Measurements from ENCODE around the gene SLC33A1. TPM values are rescaled to one million over a fixed set of nuclear protein-coding genes. Genes with fewer than 3 reads are reported as not detected.
"Not testable (repeated sequence)": the region's sequence is repeated elsewhere in the genome, so short reads cannot be mapped to it uniquely, and the experiment has no call there.

Gene SLC33A1
- total RNA-seq, 2 donors from 2014 or later = 24.6 to 24.8 TPM

GRCh38 chr3:155863072-155863784 is 9.0 kb upstream of the SLC33A1 start:
- no peaks in the 10 kb centered on the region for H3K36me3 ChIP-seq (ENCODE audit: control insufficient read depth, insufficient read depth, low read length)
- Mint-ChIP-seq H3K4me3 (no peak overlapping the region), H3K4me1 (no peaks in the 10 kb centered on the region), H3K9me3 (peaks cover 3% of the 10 kb centered on the region), H3K36me3 (ENCODE audit: low read depth) (no peaks in the 10 kb centered on the region), H3K27ac (no peak overlapping the region), H3K27me3 (ENCODE audit: insufficient read depth) (no peaks in the 10 kb centered on the region)
- no peaks in the 10 kb centered on the region for H3K27me3 ChIP-seq (ENCODE audit: control insufficient read depth, insufficient read depth, low read length, poor library complexity, severe bottlenecking)
- no peak overlapping the region for H3K9ac ChIP-seq (ENCODE audit: extremely low read depth, low read length, poor library complexity, severe bottlenecking)
- H3K4me3 ChIP-seq (ENCODE audit: low read length) = no peak overlapping the region
- no peaks in the 10 kb centered on the region for H3K4me1 ChIP-seq (ENCODE audit: control insufficient read depth, insufficient read depth, low read length)
- no peak for DNase-seq
- no peak overlapping the region for H3K27ac ChIP-seq (ENCODE audit: low read depth, low read length)
- TF ChIP-seq CTCF (conservative IDR thresholded peaks at IDR 0.05) = no peak
- WGBS, 2 experiments (ENCODE audit: insufficient coverage in 1 of 2, insufficient read length in 1 of 2) = 84 to 87% methylated on average over 9 to 12 of the region's 12 CpGs
- H3K9me3 ChIP-seq (ENCODE audit: control insufficient read depth, low read length) = peaks cover 7% of the 10 kb centered on the region

- H3K27me3 Mint-ChIP-seq (ENCODE audit: insufficient read depth); H3K36me3 ChIP-seq (ENCODE audit: control insufficient read depth, insufficient read depth, low read length); H3K27ac ChIP-seq (ENCODE audit: low read depth, low read length); H3K4me1 Mint-ChIP-seq; H3K27me3 ChIP-seq (ENCODE audit: control insufficient read depth, insufficient read depth, low read length, poor library complexity, severe bottlenecking); H3K9ac ChIP-seq (ENCODE audit: extremely low read depth, low read length, poor library complexity, severe bottlenecking); H3K4me3 Mint-ChIP-seq; H3K4me1 ChIP-seq (ENCODE audit: control insufficient read depth, insufficient read depth, low read length); H3K9me3 ChIP-seq (ENCODE audit: control insufficient read depth, low read length); H3K4me3 ChIP-seq (ENCODE audit: low read length); H3K9me3 Mint-ChIP-seq; H3K27ac Mint-ChIP-seq; H3K36me3 Mint-ChIP-seq (ENCODE audit: low read depth): not testable (repeated sequence)
- DNase-seq = peak; percentile 50
- WGBS, 2 experiments (ENCODE audit: insufficient coverage in 1 of 2, insufficient read length in 1 of 2) = 85 to 93% methylated on average over 6 to 11 of the region's 12 CpGs
These were observed 8.2 kb upstream of the SLC33A1 start for GRCh38 chr3:155862290-155862982.

- H3K4me1 ChIP-seq (ENCODE audit: control insufficient read depth, insufficient read depth, low read length) = no peaks in the 10 kb centered on the region
- no peak overlapping the region for H3K27ac ChIP-seq (ENCODE audit: low read depth, low read length)
- peaks cover 7% of the 10 kb centered on the region for H3K9me3 ChIP-seq (ENCODE audit: control insufficient read depth, low read length)
- H3K4me3 ChIP-seq (ENCODE audit: low read length) = no peak overlapping the region
- Mint-ChIP-seq H3K4me3 (no peak overlapping the region), H3K27me3 (ENCODE audit: insufficient read depth) (peaks cover 8% of the 10 kb centered on the region), H3K4me1 (no peaks in the 10 kb centered on the region), H3K36me3 (ENCODE audit: low read depth) (no peaks in the 10 kb centered on the region), H3K9me3 (peaks cover 3% of the 10 kb centered on the region), H3K27ac (no peak overlapping the region)
- DNase-seq = no peak
- no peak overlapping the region for H3K9ac ChIP-seq (ENCODE audit: extremely low read depth, low read length, poor library complexity, severe bottlenecking)
- no peaks in the 10 kb centered on the region for H3K36me3 ChIP-seq (ENCODE audit: control insufficient read depth, insufficient read depth, low read length)
- TF ChIP-seq CTCF (conservative IDR thresholded peaks at IDR 0.05) = no peak
- no peaks in the 10 kb centered on the region for H3K27me3 ChIP-seq (ENCODE audit: control insufficient read depth, insufficient read depth, low read length, poor library complexity, severe bottlenecking)
- WGBS, 2 experiments (ENCODE audit: insufficient coverage in 1 of 2, insufficient read length in 1 of 2) = 93 to 100% methylated on average over 1 of the region's 2 CpGs
These were observed 7.4 kb upstream of the SLC33A1 start for GRCh38 chr3:155861476-155862183.

- peaks cover 14% of the 10 kb centered on the region for H3K27me3 Mint-ChIP-seq (ENCODE audit: insufficient read depth)
- not testable (repeated sequence) for H3K36me3 Mint-ChIP-seq (ENCODE audit: low read depth); DNase-seq; H3K27ac Mint-ChIP-seq; H3K36me3 ChIP-seq (ENCODE audit: control insufficient read depth, insufficient read depth, low read length); H3K27ac ChIP-seq (ENCODE audit: low read depth, low read length); H3K4me1 ChIP-seq (ENCODE audit: control insufficient read depth, insufficient read depth, low read length); H3K9me3 Mint-ChIP-seq; H3K27me3 ChIP-seq (ENCODE audit: control insufficient read depth, insufficient read depth, low read length, poor library complexity, severe bottlenecking); H3K4me1 Mint-ChIP-seq; H3K9ac ChIP-seq (ENCODE audit: extremely low read depth, low read length, poor library complexity, severe bottlenecking); H3K9me3 ChIP-seq (ENCODE audit: control insufficient read depth, low read length); H3K4me3 ChIP-seq (ENCODE audit: low read length); H3K4me3 Mint-ChIP-seq
- 93 to 94% methylated on average over 4 to 5 of the region's 5 CpGs for WGBS, 2 experiments (ENCODE audit: insufficient coverage in 1 of 2, insufficient read length in 1 of 2)
These were observed 6.2 kb upstream of the SLC33A1 start for GRCh38 chr3:155860424-155860823.
